IPS DF 4.7 (cell line): Measurements from ENCODE around the gene IPCEF1.

ENCODE experiments used
- DNase-seq: peaks from one replicate; pipeline ENCODE4 v3.0.0-alpha.2; 2013; ENCODE audit warnings: low spot score; ENCODE audit errors: extremely low read depth

The IPCEF1 gene

GRCh38 chr6:154111025-154111424 lies 245.6 kb downstream of the IPCEF1 start:
- no peak for DNase-seq

DNA sequence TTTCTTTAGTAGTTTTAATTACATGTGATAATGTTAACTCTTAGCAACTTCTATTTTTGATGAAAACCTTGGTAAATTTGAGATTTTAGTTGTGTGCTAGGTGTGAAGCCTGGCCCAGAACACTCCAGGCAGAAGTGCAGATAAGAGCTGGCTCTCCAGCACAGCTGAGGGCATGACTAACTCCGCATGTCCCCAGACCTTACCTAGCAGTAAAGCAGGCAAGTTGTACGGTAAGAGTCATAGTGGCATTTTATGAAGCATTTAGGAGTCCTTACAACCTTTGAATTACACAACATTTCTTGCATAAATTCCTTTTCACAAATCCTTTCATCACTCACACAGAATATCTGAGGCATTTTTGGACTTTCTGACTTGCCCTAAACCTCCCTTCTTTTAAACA lies 250.4 kb downstream of the IPCEF1 start:
- no peak for DNase-seq
